ENCODE measurements around the gene SCLY. TPM values are rescaled to one million over a fixed set of nuclear protein-coding genes. Genes with fewer than 3 reads are reported as not detected.
A peak's percentile ranks its signal among the peaks of the same experiment; 100 is the strongest.

Gene SCLY
- total and polyA plus RNA-seq, 2 of the 13 experiments (the other 11 are each of a cell fraction or from before 2014, with no cell fraction given) = 27.9 to 38.6 TPM

DNA sequence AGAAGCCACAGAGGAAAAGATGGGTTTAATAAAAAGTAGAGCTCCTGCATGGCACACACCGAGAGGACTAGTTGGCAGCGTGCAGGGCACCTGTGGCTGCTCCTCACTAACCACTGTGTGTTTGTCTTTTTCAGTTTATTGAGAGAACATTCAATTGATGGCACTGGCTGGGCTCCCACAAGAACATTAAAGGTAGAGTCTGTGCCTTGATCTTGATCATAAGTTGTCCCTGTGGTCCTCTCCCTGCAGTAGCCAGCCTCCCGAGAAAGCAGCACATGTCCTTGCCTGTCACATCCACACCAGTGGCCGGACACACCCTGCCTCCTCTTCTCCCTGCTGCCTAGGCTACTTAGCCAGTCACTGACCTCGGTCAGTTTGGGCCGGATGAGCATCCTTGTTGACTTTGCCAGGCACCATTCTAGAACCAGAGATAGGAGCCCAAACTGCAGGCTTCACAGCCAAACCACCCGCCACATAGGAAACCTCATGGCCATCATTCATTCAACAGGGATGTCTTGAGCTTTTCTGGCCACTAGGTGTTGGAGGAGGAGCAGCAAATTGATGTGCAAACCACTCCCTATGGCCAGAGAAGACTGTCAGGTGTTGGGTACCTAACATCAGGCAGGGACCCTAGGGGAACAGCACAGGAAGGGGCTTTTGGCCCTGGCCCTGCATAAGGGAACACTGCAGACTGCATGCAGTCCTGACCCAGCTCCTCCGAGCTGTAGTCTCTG lies 30.2 kb upstream of the SCLY start (continued):
- TF ChIP-seq ZNF225 (CRISPR knock-in tag; IDR thresholded peaks at IDR 0.05) (0 out of 2 replicates have a peak, but pooled peaks have one; percentile 23), ELF1 (CRISPR knock-in tag; IDR thresholded peaks at IDR 0.05) (no peak), ZFP82 (CRISPR knock-in tag; IDR thresholded peaks at IDR 0.05; ENCODE audit: borderline replicate concordance) (no peak), NKX3-1 (CRISPR knock-in tag; IDR thresholded peaks at IDR 0.05) (no peak), NFYC (CRISPR knock-in tag; IDR thresholded peaks at IDR 0.05) (no peak), MTF2 (CRISPR knock-in tag; IDR thresholded peaks at IDR 0.05; ENCODE audit: borderline replicate concordance) (no peak), TMF1 (CRISPR knock-in tag; IDR thresholded peaks at IDR 0.05; ENCODE audit: low read depth) (no peak)

DNA sequence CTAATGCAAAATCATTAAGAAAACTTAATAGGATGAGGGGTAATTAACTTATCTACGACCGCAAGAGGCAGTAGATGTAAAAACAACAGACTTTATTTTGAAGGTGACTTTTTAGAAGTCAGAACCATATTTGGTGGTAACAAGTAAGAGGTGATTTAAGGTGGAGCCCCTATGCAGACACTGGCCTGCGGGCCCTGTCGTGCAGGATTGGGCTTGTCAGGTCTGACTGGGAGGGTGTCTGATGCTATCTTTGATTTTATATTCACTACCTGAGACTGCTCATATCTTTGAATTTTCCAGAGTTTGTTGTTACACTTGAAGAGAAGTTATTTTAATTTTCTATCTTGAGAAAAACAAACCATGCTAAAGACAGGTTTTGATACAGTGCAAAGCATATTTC lies 29.1 kb upstream of the SCLY start:
- DNase-seq (ENCODE audit: low spot score) = no peak
- no TSS peak for BruUV-seq (replicated peaks)
- ChIA-PET POLR2A (no interaction called here), CTCF (ENCODE audit: low intra/inter-chr PET ratio, low total read pairs) (no interaction called here)
- in situ Hi-C loops (cut with HindIII; ENCODE audit: extremely low pct_ligation_motif_present, low pct_unique_long_range_greater_than_20kb) = no loop called here
- intact Hi-C loops (cut with micrococcal nuclease; ENCODE audit: unreplicated experiment) = no loop called here
- WGBS (ENCODE audit: low lambda C conversion rate) = 98% methylated on average over 4 of the region's 4 CpGs
- Histone ChIP-seq H3K9ac (ENCODE audit: insufficient read depth, low read depth, low read length) (no peak overlapping the region), H3K27me3 (ENCODE audit: control insufficient read depth in 1 of 2, insufficient read depth in 2 of 2, low read length in 2 of 2) (no peaks in the 10 kb centered on the region), H3K36me3 (replicated peaks in 1 of 2; ENCODE audit: control insufficient read depth in 1 of 2, insufficient read depth in 2 of 2, low read length in 2 of 2) (peaks cover 20 to 42% of the 10 kb centered on the region in 2 experiments), H3K27ac (ENCODE audit: extremely low read length, insufficient read depth, low read length) (no peak overlapping the region), H3K4me1 (ENCODE audit: insufficient read depth, low read length) (peaks cover 14% of the 10 kb centered on the region), H4K20me1 (ENCODE audit: insufficient read depth, low read length) (no peaks in the 10 kb centered on the region), H3K4me3 (replicated peaks in 1 of 3; ENCODE audit: insufficient read depth in 1 of 3, low read depth in 2 of 3, low read length in 3 of 3) (no peak overlapping the region), H3K4me2 (ENCODE audit: low read depth, low read length) (no peak overlapping the region), H3K79me2 (ENCODE audit: insufficient read depth, low read length) (no peaks in the 10 kb centered on the region), H3K9me3 (ENCODE audit: low read length) (no peaks in the 10 kb centered on the region), H2AFZ (ENCODE audit: low read length) (no peak overlapping the region)
- ATAC-seq = no peak
- FAIRE-seq = no peak
- TF ChIP-seq ZFP36L1 (CRISPR knock-in tag; IDR thresholded peaks at IDR 0.05) = no peak
- no peak for TF ChIP-seq ZNF460 (CRISPR knock-in tag; IDR thresholded peaks at IDR 0.05; ENCODE audit: borderline replicate concordance)
- TF ChIP-seq, protein P1, sequence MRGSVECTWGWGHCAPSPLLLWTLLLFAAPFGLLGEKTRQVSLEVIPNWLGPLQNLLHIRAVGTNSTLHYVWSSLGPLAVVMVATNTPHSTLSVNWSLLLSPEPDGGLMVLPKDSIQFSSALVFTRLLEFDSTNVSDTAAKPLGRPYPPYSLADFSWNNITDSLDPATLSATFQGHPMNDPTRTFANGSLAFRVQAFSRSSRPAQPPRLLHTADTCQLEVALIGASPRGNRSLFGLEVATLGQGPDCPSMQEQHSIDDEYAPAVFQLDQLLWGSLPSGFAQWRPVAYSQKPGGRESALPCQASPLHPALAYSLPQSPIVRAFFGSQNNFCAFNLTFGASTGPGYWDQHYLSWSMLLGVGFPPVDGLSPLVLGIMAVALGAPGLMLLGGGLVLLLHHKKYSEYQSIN (CRISPR knock-in tag; IDR thresholded peaks at IDR 0.05; ENCODE audit: borderline replicate concordance) = no peak
- TF ChIP-seq, protein P2, sequence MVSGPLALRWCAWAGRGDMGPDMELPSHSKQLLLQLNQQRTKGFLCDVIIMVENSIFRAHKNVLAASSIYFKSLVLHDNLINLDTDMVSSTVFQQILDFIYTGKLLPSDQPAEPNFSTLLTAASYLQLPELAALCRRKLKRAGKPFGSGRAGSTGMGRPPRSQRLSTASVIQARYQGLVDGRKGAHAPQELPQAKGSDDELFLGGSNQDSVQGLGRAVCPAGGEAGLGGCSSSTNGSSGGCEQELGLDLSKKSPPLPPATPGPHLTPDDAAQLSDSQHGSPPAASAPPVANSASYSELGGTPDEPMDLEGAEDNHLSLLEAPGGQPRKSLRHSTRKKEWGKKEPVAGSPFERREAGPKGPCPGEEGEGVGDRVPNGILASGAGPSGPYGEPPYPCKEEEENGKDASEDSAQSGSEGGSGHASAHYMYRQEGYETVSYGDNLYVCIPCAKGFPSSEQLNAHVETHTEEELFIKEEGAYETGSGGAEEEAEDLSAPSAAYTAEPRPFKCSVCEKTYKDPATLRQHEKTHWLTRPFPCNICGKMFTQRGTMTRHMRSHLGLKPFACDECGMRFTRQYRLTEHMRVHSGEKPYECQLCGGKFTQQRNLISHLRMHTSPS (CRISPR knock-in tag; IDR thresholded peaks at IDR 0.05; ENCODE audit: low read depth) = no peak
- no peak for TF ChIP-seq EP300 (IDR thresholded peaks at IDR 0.05; ENCODE audit: low read depth in 2 of 2, low read length in 2 of 2)
- TF ChIP-seq EP300 (CRISPR knock-in tag; IDR thresholded peaks at IDR 0.05; ENCODE audit: borderline replicate concordance) = no peak
- TF ChIP-seq, protein P3, sequence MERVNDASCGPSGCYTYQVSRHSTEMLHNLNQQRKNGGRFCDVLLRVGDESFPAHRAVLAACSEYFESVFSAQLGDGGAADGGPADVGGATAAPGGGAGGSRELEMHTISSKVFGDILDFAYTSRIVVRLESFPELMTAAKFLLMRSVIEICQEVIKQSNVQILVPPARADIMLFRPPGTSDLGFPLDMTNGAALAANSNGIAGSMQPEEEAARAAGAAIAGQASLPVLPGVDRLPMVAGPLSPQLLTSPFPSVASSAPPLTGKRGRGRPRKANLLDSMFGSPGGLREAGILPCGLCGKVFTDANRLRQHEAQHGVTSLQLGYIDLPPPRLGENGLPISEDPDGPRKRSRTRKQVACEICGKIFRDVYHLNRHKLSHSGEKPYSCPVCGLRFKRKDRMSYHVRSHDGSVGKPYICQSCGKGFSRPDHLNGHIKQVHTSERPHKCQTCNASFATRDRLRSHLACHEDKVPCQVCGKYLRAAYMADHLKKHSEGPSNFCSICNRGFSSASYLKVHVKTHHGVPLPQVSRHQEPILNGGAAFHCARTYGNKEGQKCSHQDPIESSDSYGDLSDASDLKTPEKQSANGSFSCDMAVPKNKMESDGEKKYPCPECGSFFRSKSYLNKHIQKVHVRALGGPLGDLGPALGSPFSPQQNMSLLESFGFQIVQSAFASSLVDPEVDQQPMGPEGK (CRISPR knock-in tag; IDR thresholded peaks at IDR 0.05) = no peak
- no peak for TF ChIP-seq EED (CRISPR knock-in tag; IDR thresholded peaks at IDR 0.05)
- TF ChIP-seq KLF12 (CRISPR knock-in tag; IDR thresholded peaks at IDR 0.05; ENCODE audit: borderline replicate concordance) = no peak
- no peak for TF ChIP-seq ZNF180 (CRISPR knock-in tag; IDR thresholded peaks at IDR 0.05; ENCODE audit: borderline replicate concordance, low read depth)
- TF ChIP-seq ZNF550 (CRISPR knock-in tag; IDR thresholded peaks at IDR 0.05; ENCODE audit: borderline replicate concordance) = no peak
- no peak for TF ChIP-seq ZNF605 (CRISPR knock-in tag; IDR thresholded peaks at IDR 0.05)
- TF ChIP-seq ONECUT2 (CRISPR knock-in tag; IDR thresholded peaks at IDR 0.05) = no peak
